ENCODE measurements around the gene CNPPD1.

CNPPD1 gene

GRCh38 chr2:219122202-219122980 lies 54.3 kb downstream of the CNPPD1 start:
- DNase-seq (ENCODE audit: low spot score): no peak

Data from germinal center (tissue), 1 donor.